ENCODE data around the gene MAP3K7CL.

Gene MAP3K7CL

DNA sequence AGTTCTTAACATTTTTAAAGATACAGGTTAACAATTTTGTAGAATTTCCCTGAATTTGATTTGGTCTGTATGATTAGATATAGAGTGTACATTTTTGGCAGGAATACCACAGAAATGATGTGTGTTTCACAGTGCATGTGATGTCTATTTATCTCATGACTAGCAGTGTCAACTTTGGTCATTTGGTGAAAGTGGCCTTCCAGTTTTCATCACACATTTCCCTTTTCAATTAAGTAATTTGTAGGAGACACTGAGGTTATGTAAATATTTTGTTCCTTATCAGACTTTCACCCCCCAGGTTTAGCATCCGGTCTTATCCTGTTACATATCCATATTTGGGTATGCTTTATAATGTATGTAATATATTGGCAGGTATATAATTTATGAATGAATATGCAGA lies 41.8 kb downstream of the MAP3K7CL start:
- TF ChIP-seq CREB1 (IDR thresholded peaks at IDR 0.05; ENCODE audit: low read depth) (no peak), RAD21 (IDR thresholded peaks at IDR 0.05; ENCODE audit: low read depth) (no peak), ZBTB7A (IDR thresholded peaks at IDR 0.05; ENCODE audit: low read depth) (no peak), CEBPB (IDR thresholded peaks at IDR 0.05) (no peak), EGR1 (IDR thresholded peaks at IDR 0.05) (no peak), NFIC (IDR thresholded peaks at IDR 0.05) (no peak)
- TF ChIP-seq, protein P1, sequence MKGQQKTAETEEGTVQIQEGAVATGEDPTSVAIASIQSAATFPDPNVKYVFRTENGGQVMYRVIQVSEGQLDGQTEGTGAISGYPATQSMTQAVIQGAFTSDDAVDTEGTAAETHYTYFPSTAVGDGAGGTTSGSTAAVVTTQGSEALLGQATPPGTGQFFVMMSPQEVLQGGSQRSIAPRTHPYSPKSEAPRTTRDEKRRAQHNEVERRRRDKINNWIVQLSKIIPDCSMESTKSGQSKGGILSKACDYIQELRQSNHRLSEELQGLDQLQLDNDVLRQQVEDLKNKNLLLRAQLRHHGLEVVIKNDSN (IDR thresholded peaks at IDR 0.05), result no peak
- TF ChIP-seq, protein P2, sequence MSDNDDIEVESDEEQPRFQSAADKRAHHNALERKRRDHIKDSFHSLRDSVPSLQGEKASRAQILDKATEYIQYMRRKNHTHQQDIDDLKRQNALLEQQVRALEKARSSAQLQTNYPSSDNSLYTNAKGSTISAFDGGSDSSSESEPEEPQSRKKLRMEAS (IDR thresholded peaks at IDR 0.05), result no peak
- TF ChIP-seq, protein P3, sequence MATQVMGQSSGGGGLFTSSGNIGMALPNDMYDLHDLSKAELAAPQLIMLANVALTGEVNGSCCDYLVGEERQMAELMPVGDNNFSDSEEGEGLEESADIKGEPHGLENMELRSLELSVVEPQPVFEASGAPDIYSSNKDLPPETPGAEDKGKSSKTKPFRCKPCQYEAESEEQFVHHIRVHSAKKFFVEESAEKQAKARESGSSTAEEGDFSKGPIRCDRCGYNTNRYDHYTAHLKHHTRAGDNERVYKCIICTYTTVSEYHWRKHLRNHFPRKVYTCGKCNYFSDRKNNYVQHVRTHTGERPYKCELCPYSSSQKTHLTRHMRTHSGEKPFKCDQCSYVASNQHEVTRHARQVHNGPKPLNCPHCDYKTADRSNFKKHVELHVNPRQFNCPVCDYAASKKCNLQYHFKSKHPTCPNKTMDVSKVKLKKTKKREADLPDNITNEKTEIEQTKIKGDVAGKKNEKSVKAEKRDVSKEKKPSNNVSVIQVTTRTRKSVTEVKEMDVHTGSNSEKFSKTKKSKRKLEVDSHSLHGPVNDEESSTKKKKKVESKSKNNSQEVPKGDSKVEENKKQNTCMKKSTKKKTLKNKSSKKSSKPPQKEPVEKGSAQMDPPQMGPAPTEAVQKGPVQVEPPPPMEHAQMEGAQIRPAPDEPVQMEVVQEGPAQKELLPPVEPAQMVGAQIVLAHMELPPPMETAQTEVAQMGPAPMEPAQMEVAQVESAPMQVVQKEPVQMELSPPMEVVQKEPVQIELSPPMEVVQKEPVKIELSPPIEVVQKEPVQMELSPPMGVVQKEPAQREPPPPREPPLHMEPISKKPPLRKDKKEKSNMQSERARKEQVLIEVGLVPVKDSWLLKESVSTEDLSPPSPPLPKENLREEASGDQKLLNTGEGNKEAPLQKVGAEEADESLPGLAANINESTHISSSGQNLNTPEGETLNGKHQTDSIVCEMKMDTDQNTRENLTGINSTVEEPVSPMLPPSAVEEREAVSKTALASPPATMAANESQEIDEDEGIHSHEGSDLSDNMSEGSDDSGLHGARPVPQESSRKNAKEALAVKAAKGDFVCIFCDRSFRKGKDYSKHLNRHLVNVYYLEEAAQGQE (IDR thresholded peaks at IDR 0.05; ENCODE audit: low read depth), result no peak

- TF ChIP-seq FOXM1 (IDR thresholded peaks at IDR 0.05; ENCODE audit: borderline replicate concordance, low read depth) (no peak), CEBPB (IDR thresholded peaks at IDR 0.05) (no peak), EP300 (IDR thresholded peaks at IDR 0.05; ENCODE audit: borderline replicate concordance) (no peak), NFIC (IDR thresholded peaks at IDR 0.05) (no peak), TEAD4 (IDR thresholded peaks at IDR 0.05) (no peak), TAF1 (IDR thresholded peaks at IDR 0.05; ENCODE audit: low read depth) (no peak), TCF12 (IDR thresholded peaks at IDR 0.05; ENCODE audit: low read depth) (no peak), EGR1 (IDR thresholded peaks at IDR 0.05) (no peak), YY1 (IDR thresholded peaks at IDR 0.05; ENCODE audit: low read depth) (no peak), CREB1 (IDR thresholded peaks at IDR 0.05; ENCODE audit: low read depth) (no peak), ZBTB7A (IDR thresholded peaks at IDR 0.05; ENCODE audit: low read depth) (no peak), RAD21 (IDR thresholded peaks at IDR 0.05; ENCODE audit: low read depth) (no peak)
- TF ChIP-seq, protein P1 (IDR thresholded peaks at IDR 0.05), result no peak
- TF ChIP-seq, protein P3 (IDR thresholded peaks at IDR 0.05; ENCODE audit: low read depth), result no peak
- TF ChIP-seq, protein P2 (IDR thresholded peaks at IDR 0.05), result no peak
Measured at GRCh38 chr21:29174607-29175013, 44.2 kb downstream of the MAP3K7CL start.

- no peak for TF ChIP-seq TAF1 (IDR thresholded peaks at IDR 0.05; ENCODE audit: low read depth)
- no peak for TF ChIP-seq RAD21 (IDR thresholded peaks at IDR 0.05; ENCODE audit: low read depth)
- TF ChIP-seq, protein P1 (IDR thresholded peaks at IDR 0.05), result no peak
- no peak for TF ChIP-seq CEBPB (IDR thresholded peaks at IDR 0.05)
- no peak for TF ChIP-seq ZBTB7A (IDR thresholded peaks at IDR 0.05; ENCODE audit: low read depth)
- TF ChIP-seq YY1 (IDR thresholded peaks at IDR 0.05; ENCODE audit: low read depth), result no peak
- no peak for TF ChIP-seq EGR1 (IDR thresholded peaks at IDR 0.05)
- TF ChIP-seq, protein P2 (IDR thresholded peaks at IDR 0.05), result no peak
- no peak for TF ChIP-seq CREB1 (IDR thresholded peaks at IDR 0.05; ENCODE audit: low read depth)
- no peak for TF ChIP-seq TCF12 (IDR thresholded peaks at IDR 0.05; ENCODE audit: low read depth)
Measured at GRCh38 chr21:29175408-29176134, 45.1 kb downstream of the MAP3K7CL start.

GRCh38 chr21:29176471-29177120 lies 46.2 kb downstream of the MAP3K7CL start:
- TF ChIP-seq RAD21 (IDR thresholded peaks at IDR 0.05; ENCODE audit: low read depth) (no peak), TEAD4 (IDR thresholded peaks at IDR 0.05) (no peak), CREB1 (IDR thresholded peaks at IDR 0.05; ENCODE audit: low read depth) (no peak), NFIC (IDR thresholded peaks at IDR 0.05) (no peak), EGR1 (IDR thresholded peaks at IDR 0.05) (no peak), TCF12 (IDR thresholded peaks at IDR 0.05; ENCODE audit: low read depth) (no peak), YY1 (IDR thresholded peaks at IDR 0.05; ENCODE audit: low read depth) (no peak), TAF1 (IDR thresholded peaks at IDR 0.05; ENCODE audit: low read depth) (no peak), EP300 (IDR thresholded peaks at IDR 0.05; ENCODE audit: borderline replicate concordance) (no peak), CEBPB (IDR thresholded peaks at IDR 0.05) (no peak), ZBTB7A (IDR thresholded peaks at IDR 0.05; ENCODE audit: low read depth) (no peak), FOXM1 (IDR thresholded peaks at IDR 0.05; ENCODE audit: borderline replicate concordance, low read depth) (no peak)
- TF ChIP-seq, protein P1 (IDR thresholded peaks at IDR 0.05), result no peak
- TF ChIP-seq, protein P2 (IDR thresholded peaks at IDR 0.05), result no peak
- TF ChIP-seq, protein P3 (IDR thresholded peaks at IDR 0.05; ENCODE audit: low read depth), result no peak

Measured in Ishikawa (cell line).